SH-SY5Y (cell line): Measurements from ENCODE around the gene NUFIP1.

Experiments
- GATA2 ChIP-seq: IDR thresholded peaks from 2 replicates; pipeline ENCODE4 v1.6.1; 2011; ENCODE audit warnings: mild to moderate bottlenecking, low read depth, low read length
- GATA3 ChIP-seq: IDR thresholded peaks from 2 replicates; pipeline ENCODE4 v1.6.1; 2011; ENCODE audit warnings: low read depth, mild to moderate bottlenecking, low read length, moderate library complexity

- TF ChIP-seq GATA2 = no peak
- TF ChIP-seq GATA3 = no peak
Observed at GRCh38 chr13:44930280-44930679, 59.0 kb downstream of the NUFIP1 start.
